Epidermal melanocyte (primary cell): Measurements from ENCODE around the gene FKBP6.
A peak's percentile ranks its signal among the peaks of the same experiment; 100 is the strongest.
"Not testable (repeated sequence)": the region's sequence is repeated elsewhere in the genome, so short reads cannot be mapped to it uniquely, and the experiment has no call there.

Experiments
- DNase-seq: peaks from one replicate; pipeline ENCODE4 v3.0.0; 2011; ENCODE audit warnings: low spot score; ENCODE audit not compliant: insufficient read length

The FKBP6 gene

GRCh38 chr7:73324081-73324845 is 3.7 kb upstream of the FKBP6 start:
- DNase-seq: peak; percentile 82

DNA sequence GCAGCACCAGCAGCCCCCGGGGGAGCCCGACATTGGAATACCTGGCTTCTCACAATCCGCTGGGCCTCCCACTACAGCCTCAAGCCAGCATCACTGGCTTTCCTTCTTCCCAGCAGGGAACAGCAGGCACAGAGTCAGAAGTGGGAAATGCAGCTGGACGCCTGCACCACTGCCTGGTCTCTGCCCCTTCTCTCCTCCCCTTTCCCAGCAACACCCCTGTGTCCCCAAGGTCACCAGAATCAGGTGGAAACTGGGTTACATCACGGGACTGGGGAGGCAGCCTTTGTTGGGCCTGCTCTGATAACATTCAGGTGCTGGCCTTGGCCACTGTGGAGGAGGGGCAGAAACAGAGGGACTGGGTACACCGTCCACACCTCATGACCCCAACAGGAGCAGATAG is 2.5 kb upstream of the FKBP6 start:
- DNase-seq: not testable (repeated sequence)

DNA sequence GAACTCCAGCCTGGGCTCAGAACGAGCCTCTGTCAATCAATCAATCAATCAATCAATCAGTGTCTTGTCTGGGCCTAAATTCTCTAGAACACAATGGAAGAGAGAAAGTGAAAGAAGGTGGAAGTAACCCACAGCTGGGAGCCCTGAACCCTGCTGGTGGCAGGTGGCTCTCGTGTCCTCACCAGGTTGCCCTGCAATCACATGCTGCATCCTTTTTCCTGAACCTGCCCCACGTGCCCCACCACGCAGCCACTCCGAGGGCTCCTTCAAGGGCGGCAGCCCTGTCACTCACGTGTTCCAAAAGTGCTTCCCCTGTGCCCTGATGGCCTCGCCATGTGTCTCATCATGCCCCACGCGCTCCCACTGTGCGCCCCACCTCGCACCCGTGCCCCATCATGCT is 512 bp upstream of the FKBP6 start:
- DNase-seq: not testable (repeated sequence)

- no peak for DNase-seq
Observed at GRCh38 chr7:73328696-73329095, 735 bp downstream of the FKBP6 start.

DNA sequence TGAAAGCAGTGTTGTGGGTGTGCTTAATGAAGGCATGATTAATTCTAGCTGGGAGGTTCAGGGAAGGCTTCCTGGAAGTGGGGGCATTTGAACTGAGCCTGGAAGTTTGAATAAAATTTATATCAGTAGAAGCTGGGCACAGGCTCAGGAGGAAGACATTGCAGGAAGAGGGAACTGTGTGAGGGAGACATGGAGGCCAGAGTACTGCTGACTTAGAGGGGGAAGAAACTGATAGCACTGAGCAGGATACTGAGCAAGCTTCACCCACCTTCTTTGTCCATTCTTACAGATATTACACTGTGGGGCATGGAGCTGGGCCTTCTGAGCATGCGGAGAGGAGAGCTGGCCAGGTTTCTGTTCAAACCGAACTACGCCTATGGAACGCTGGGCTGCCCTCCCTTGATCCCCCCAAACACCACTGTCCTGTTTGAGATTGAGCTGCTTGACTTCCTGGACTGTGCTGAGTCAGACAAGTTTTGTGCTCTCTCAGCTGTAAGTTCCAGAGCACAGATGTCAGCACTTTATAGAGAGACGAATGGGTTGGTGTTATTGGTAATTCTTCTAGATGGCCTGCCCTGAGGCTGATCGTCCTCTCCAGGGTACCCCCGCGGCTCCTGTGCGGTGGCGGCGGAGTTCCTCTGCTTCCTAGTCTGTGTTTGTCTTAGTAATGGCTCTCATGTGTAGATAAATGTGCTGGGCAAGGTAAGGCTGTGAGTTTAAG is 2.1 kb downstream of the FKBP6 start:
- DNase-seq: peak; percentile 46

DNA sequence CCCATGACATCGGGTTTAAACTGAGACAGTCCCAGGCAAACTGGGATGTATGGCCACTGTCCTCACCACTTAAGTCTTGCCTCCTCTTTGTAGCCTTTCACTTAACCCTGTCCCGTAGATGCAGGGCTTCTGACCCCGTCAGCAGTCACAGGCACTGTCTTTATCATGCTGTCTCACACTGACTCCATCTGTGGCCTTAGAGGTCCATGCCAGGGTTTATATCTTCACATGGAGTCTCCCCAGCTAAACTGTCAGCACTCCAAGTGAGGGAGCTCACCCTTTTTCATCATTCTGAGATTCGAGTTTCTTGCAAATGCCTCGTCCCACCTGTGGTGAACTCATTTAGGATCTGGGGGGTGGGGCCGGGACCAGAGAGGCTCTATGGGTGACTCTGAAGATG is 2.8 kb downstream of the FKBP6 start:
- no peak for DNase-seq

- no peak for DNase-seq
Observed at GRCh38 chr7:73332447-73332846, 4.5 kb downstream of the FKBP6 start.

GRCh38 chr7:73338321-73338720 is 10.4 kb downstream of the FKBP6 start:
- DNase-seq: no peak

DNA sequence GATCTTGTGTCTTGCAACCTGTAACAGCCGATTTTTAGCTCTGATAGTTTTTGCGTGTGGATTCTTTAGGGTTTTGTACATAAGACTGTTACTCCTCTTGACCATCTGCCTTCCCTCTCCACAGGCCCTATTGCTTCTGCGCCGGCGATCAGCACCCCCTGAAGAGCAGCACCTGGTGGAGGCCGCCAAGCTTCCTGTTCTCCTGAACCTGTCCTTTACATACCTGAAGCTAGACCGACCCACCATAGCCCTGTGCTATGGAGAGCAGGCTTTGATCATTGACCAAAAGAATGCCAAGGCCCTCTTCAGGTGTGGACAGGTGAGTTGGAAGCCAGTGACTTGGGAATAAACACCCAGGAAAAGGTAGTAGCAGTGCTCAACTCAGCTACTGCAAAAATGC is 12.6 kb downstream of the FKBP6 start:
- no peak for DNase-seq

GRCh38 chr7:73341877-73342276 is 13.9 kb downstream of the FKBP6 start:
- peak; percentile 43 for DNase-seq

DNA sequence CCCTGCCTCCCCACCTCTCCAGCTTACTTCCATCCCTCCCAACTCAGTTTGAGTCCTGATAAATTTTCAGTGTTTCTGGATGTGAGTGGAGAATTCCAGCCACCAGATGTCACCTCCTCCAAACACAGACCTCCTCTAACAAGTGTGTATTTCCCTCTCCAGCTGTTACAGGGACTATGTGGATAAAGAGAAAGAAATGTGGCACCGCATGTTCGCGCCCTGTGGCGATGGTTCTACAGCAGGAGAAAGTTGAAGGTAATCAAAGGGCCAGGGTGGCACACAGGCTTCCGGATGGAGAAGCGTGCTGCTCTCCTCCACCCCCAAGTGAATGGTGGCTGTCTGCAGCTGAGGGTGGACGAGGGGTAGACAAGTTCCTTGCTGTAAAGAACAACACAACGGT is 14.7 kb downstream of the FKBP6 start:
- DNase-seq: peak; percentile 82

DNA sequence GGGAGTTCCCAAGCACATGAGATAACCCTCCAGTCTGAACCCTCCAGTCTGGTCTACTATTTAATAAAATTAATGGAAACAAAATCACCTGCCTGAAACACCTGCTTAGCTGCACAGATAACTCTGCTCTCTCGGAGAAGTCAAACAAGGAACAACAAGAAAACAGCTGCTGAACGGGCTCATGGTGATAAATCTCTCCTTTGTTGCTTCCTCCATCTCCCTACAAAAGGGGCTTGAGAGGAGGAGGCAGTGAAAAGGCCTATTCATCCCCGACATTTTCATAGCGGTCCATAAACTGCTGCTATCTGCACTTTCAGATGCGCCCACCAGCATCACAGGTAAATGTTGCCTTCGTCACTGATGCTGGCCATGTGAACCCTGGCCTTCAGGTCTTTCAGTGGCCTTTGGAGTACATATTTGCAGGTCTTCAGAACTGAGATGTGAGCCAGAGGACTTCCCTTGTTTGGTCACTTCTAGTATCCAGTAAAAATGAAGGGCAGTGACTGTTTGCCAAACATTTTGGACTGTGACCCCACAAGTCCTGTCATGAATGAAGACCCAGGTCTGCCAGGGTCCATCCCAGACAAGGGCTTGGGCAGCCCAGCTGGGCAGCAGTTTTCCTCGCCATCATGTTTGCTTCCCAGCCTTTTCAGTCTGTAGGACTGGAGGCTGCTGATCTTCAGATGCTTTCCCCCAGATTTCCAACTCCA is 15.9 kb downstream of the FKBP6 start:
- DNase-seq: peak; percentile 34

DNA sequence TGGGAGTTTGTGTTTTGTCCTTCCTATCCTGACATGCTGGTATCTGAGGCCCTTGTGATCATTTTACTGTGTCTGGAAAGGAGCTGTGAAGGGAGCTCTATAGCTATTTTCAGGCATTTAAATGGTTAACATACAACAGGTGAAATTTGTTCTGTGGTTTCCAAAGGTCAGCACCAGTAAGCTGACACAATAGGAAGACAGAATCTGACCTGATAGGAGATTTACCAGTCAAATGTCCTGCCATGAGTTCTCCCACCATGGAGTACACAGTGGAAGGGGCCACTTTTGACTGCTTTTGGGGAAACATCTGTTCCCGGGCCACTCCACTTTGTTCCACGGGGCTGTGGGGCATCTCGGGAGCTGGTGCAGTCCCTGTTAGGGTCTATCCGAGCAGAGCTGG is 17.6 kb downstream of the FKBP6 start:
- no peak for DNase-seq

- DNase-seq: no peak
Observed at GRCh38 chr7:73345951-73346350, 18.0 kb downstream of the FKBP6 start.

GRCh38 chr7:73349763-73350162 is 21.8 kb downstream of the FKBP6 start:
- no peak for DNase-seq

- no peak for DNase-seq
Observed at GRCh38 chr7:73350306-73351068, 22.5 kb downstream of the FKBP6 start.

DNA sequence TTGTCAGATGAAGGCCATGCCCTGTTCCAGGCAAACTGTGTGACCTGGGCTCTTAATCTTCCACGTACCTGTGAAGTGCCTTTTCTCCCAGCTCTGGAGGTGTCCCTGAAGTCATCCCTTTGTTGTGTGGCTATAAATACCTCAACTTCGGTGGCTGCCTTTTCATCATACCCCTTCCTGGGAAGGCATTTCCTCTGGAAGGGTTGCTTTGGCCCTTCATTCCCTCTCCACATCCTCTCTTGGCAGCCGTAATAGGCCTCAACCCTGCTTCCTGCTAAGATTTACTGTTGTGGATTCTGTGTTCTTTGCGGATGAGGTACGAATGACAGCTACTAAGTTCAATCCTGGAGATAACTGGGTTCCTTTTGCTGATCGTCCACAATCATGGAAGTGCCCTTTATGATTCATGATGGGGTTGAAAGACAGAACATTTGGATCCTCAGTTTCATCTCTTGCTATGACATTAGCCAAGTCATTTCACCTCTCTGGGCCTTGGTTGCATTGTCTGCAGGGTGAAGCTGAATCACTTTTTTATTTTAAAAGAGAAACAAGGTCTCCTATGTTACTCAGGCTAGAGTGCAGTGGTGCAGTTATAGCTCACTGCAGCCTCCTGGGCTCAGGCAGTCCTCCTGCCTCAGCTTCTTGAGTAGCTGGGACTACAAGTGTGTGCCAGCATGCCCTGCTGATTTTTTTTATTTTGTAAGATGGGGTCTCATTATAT is 23.6 kb downstream of the FKBP6 start:
- DNase-seq: no peak

- no peak for DNase-seq
Observed at GRCh38 chr7:73352784-73353183, 24.8 kb downstream of the FKBP6 start.

DNA sequence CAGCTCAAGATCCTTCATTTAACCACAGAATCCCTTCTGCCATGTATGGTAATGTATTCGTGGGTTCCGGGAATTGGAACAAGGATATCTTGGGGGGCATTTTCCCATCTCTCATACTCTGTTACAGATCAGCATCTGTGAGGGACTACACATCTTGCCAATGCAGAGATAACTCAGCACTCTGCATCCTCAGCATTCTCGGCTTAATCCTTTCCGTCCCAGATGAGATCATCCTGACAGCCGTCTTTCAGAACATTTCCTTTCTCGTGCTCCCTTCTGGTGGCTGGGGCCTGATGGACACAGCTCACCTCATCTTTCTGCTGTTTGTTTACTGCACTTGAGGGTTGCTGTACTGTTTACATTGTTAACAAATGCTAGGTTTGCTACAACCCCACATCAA is 25.3 kb downstream of the FKBP6 start:
- DNase-seq: no peak

GRCh38 chr7:73354196-73354595 is 26.2 kb downstream of the FKBP6 start:
- DNase-seq: no peak

DNA sequence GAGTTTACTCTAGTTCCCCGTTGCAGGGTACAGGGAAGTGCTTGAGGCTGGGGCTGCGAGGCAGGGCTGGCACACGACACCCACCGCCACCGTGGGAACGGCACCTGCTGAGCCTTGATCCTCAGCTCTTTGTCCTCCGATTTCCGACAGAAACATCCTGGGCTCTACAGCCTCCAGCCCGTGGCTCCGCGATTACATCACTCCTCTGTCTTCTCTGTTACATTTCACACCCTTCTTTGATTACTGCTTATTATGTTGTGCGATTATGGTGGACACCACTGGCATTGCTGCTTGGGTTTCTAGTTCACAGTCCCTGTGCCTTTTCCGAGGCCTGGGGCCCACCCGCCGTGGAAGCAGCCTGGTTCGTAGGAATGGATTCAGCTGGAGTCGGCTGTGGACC is 26.9 kb downstream of the FKBP6 start:
- no peak for DNase-seq
